HG02571 (cell line): ENCODE results near the gene ME3.

Source experiments
- ATAC-seq: cut with Tn5 transposase; IDR thresholded peaks from one replicate; pipeline ENCODE4 v1.9.1; 2021; ENCODE audit warnings: mild to moderate bottlenecking, moderate library complexity; ENCODE audit not compliant: unreplicated experiment

Gene ME3

GRCh38 chr11:86589856-86590589, 82.4 kb downstream of the ME3 start:
- no peak for ATAC-seq

- ATAC-seq, result no peak
Measured at GRCh38 chr11:86589204-86589603, 83.2 kb downstream of the ME3 start.

- no peak for ATAC-seq
Measured at GRCh38 chr11:86588566-86589090, 83.8 kb downstream of the ME3 start.

- ATAC-seq, result no peak
Measured at GRCh38 chr11:86587264-86588193, 84.9 kb downstream of the ME3 start.

- ATAC-seq, result no peak
Measured at GRCh38 chr11:86586307-86586706, 86.1 kb downstream of the ME3 start.

DNA sequence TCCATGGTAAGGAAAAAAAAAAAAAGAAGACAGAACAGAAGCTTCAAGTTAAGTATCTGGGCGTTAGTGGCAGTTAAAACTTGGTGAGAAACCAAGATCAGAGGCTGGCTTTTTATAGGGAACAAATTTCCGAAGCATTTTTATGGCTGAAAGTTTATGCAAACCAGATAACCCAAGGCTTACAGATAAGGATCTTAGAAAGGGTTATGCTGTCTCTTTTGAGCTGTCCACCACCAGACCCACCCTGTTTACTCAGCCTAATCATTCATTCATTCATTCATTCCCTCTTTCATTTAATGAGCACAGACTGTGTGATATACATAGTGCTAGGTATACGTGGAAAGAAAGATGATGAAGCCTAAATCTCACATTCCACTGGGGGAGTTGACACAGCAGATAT, 89.5 kb downstream of the ME3 start:
- no peak for ATAC-seq

GRCh38 chr11:86580535-86580934, 91.9 kb downstream of the ME3 start:
- no peak for ATAC-seq

DNA sequence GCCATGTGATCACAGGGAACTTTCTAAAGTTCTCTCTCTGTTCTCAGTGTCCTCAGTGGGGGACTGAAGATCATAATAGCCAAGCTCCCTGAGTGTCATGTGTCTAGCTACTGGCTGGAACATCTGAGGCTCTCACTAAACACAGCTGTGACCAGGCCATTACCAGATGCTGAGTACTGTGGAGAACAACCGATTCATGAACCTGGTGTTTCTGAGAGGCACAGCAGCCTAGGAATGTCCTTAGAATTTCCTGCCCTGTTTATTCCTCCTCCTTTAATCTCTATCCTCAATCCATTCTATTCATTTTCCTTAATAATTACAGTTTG, 93.0 kb downstream of the ME3 start:
- ATAC-seq, result no peak

GRCh38 chr11:86578727-86579405, 93.5 kb downstream of the ME3 start:
- no peak for ATAC-seq

GRCh38 chr11:86577644-86578636, 94.5 kb downstream of the ME3 start:
- no peak for ATAC-seq

GRCh38 chr11:86576946-86577624, 95.3 kb downstream of the ME3 start:
- ATAC-seq, result no peak

DNA sequence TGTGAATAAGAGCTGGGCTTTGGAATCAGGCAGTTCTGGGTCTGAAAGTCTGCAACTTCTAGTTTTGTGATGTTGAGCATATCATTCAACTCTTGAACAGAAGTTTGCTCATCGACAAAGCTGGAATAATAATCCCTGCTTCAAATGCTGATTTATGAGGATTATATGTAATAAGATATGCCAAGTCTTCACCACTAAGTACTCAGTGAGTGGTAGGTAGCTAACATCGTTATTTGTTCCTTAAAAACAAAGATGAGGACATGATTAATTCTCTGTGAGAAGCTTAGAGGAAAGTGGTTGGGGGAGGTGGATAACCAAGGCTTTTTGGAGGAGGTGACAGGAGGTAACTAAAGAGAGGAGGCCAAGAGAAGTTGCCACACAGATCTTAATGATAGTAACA, 96.5 kb downstream of the ME3 start:
- ATAC-seq, result no peak

DNA sequence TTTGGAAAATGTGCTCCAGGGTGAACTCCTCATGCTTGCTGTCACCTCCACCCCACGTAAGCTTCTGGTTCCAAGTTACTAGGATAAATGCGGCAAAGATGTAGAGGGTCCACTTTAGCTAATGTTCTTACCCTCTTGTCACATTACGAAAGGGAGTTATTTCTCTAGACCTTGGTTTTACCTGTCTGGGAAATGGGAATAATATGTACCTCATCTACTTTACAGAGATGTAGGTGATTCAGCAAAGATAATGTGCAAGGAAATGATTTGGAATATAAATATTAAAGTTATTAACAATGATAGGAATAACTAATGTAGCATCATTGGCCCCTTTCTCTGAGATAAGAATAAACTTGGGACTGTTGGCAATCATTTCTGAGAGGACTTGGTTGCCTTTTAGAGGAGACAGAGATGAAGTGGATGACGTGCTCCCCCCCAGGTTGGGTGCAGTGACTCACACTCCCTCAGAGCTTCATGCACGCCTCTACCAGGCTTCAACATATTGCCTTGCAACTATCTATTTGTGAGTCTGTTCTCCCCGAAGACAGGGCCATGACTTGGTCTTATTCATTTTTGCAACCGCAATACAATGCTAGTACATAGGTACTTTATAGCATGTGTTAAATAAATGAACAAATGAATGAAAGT, 97.1 kb downstream of the ME3 start:
- ATAC-seq, result no peak

DNA sequence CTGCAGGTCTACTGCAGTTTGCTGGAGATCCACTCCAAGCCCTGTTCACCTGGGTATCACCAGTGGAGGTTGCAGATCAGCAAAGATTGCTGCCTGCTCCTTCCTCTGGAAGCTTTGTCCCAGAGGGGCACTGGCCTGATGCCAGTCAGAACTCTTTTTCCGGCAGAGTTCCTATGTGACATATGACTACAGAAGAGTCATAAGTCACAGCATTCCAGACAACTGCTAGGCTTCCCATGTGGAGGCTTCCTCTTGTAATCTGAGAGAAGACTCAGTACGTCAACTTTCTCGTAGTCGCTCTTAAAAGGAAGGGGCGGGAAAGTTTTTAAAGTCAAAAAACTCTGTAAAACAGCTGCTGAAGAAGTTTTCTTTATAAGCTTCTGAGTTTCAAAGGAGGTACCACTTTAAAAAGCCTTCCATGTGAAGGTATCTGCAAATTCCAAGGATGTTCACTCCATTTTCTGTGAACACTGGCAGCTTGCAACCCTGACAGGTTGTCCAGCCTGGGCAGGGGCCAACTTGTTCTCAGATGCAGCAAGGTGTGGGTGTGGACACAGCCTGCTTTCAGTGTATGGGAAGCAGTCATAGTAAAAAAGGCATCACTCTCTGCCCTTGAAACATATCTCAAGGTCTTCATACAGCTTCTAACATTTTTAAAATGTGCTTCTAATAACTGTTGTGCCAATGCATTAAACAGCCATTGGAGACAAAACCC, 97.8 kb downstream of the ME3 start:
- no peak for ATAC-seq

DNA sequence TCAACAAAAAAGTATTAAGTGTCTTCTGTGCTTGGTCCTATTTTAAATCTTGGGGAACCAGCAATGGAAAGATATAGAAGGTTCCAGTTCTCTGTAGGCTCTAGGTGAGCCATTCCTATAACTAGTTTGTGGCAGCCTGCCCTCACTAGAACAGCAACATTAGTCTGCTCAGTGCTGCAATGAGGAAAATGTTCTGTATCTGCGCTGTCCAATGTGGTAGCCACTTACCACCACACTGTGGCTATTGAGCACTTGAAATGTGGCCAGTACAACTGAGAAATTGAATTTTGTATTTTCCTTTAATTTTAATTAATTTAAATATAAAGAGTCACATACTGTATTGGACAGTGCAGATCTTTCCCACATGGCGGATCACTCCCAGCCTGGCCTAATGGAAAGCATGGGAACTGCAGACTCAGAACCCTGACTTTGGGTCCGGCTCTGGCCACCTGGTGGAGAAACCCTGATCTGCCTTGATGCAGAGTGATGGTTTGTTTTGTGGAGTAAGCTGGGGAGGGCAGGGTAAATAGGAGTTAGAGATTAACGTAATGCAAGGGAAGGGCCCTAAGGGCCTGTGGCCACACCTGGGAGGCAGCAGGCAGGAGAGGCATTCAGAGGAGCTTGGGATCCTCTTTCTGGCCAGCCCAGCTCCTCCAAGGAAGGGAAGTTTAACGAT, 101.0 kb downstream of the ME3 start:
- ATAC-seq, result no peak

DNA sequence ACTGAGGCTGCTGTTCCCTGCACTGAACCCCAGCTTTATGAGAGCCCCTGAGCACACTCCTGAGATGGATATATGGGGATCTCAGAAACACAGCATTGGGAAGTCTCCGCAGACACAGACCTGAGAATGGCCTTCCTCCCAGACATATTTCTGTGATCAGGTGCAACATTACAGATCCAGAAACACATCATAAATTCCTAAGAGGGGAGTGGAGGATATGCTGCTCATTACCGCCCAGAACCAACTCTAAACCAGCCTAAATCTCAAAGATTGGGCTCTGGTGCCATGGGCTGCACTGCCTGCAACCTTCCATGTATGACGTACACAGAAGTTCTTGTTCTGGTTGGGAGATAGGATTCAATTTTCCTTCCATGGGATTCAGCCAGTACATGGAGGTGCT, 102.0 kb downstream of the ME3 start:
- ATAC-seq, result no peak

DNA sequence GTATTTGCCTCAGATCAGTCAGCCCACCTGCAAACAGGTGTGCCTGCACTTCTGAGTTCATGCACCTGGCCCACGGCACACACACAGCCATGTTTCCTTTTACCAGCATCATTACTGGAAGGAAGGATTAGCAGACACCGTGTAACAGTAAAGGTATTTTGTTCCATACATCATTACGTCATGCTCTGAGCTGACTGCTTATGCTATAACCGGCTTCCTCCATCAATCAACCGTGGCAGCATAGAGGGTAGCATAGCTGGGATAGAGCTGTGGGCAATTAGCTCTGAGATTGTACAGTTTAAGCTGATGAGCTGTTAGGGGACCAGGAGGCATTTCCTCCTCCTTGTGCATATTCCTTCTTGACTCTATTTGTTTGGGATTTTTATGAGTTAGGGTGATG, 102.4 kb downstream of the ME3 start:
- ATAC-seq, result no peak

- no peak for ATAC-seq
Measured at GRCh38 chr11:86569109-86569508, 103.3 kb downstream of the ME3 start.
